Fibroblast of skin of scalp (primary cell): ENCODE measurements around the gene KRTAP12-2. TPM values are rescaled to one million over a fixed set of nuclear protein-coding genes. Genes with fewer than 3 reads are reported as not detected.

Experiments
- DNase-seq: peaks from one replicate; pipeline ENCODE4 v3.0.0-alpha.2; 2013
- polyA plus RNA-seq, 2 experiments: library from polyadenylated mRNA; unstranded; fragments of 120-200 nt; gene quantifications; one replicate each; pipeline ENCODE4 v1.2.1, GENCODE V29; 2013; ENCODE audit not compliant: insufficient read length in 2 of 2

KRTAP12-2 gene, protein sequence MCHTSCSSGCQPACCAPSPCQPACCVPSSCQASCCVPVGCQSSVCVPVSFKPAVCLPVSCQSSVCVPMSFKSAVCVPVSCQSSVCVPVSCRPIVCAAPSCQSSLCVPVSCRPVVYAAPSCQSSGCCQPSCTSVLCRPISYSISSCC
- polyA plus RNA-seq (2013, experiment 1 of 2; ENCODE audit: insufficient read length): not detected
- not detected for polyA plus RNA-seq (2013, experiment 2 of 2; ENCODE audit: insufficient read length)

GRCh38 chr21:44666401-44667320 is at the start of gene KRTAP12-2:
KRTAP12-2 (minus strand) TSS chr21:44666927; CDS start chr21:44666886, 41 bp downstream.
- DNase-seq: no peak

- DNase-seq: no peak
These were observed 48.2 kb upstream of the KRTAP12-2 start for GRCh38 chr21:44714905-44715304.

GRCh38 chr21:44713846-44714245 is 47.1 kb upstream of the KRTAP12-2 start:
- DNase-seq: no peak

GRCh38 chr21:44713130-44713529 is 46.4 kb upstream of the KRTAP12-2 start:
- no peak for DNase-seq

GRCh38 chr21:44712203-44713028 is 45.7 kb upstream of the KRTAP12-2 start:
- no peak for DNase-seq

GRCh38 chr21:44711327-44712202 is 44.8 kb upstream of the KRTAP12-2 start, which contains the start of gene TSPEAR:
TSPEAR (minus strand) TSS chr21:44711572; CDS start chr21:44711514, 58 bp downstream.
- no peak for DNase-seq

DNA sequence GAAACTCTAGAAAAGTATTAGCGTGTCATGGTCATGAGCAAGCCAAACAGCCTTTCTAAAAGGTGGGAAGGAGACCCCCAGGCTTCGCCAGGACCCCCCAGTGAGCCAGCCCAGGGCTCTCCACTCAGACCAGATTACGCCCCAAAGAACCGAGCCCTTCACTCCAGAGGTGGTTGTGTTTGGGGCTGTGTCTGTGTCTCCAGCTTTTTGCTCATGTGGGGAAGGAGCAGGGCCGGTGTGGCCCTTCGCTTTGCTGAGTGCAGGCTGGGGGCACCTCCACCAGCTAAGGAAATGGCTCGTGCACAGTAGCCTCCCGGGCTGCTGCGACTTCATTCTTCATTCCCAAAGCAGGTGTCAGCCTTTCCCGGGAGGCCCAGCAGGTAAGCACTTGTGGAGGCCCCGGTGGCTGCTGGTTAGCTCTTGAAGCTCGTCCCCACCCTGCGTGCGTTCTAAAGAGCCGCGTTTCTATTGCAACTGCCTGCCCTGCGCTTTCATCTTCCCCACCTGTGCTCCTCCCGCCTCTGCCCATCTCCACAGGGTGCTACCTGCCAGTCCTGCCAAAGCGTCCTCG is 44.1 kb upstream of the KRTAP12-2 start:
- DNase-seq: no peak

DNA sequence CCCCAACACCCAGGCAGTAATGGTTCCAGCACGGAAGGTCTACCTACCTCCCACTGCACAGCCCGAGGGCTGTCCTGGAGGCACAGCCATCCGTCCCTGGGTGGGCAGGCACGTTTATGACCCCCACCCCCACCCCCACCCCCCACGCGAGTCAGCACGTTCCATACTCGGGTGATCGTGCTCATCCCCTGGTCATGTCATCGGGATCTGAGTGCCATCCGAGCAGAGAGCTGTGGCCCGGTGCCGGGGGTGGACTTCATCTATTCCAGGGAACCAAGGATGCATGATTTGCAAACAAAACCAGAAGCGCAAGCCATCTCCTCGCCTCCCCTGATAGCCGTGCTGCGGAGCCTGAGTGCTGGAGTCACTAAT is 43.6 kb upstream of the KRTAP12-2 start:
- no peak for DNase-seq

- DNase-seq: no peak
These were observed 42.9 kb upstream of the KRTAP12-2 start for GRCh38 chr21:44709426-44710293.

DNA sequence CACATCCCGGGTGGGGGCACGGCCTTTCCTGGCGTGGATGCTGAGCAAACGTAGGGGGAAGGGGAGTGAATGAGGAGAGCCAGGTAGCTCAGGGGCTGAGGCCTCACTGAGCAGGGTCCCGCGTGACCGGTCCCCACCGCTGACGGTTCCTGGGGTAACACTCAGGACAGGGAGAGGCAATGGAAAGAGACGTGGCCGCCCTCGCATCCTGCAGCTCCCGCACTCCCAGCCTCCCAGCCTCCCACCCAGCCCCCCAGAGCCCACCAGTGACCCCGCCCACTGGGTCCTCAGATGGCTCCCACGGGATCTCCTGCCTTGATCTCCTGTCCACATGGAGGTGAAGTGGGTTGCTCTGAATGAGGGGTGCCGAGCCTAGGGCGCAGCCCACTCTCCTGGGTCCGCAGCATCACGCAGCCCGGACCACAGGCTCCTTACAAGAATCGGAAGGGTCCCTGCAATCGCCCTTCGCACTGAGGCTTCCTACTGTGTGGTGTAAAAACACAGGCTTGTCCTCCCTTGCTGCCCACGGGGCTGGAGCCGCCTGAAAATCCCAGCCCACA is 42.2 kb upstream of the KRTAP12-2 start:
- no peak for DNase-seq

DNA sequence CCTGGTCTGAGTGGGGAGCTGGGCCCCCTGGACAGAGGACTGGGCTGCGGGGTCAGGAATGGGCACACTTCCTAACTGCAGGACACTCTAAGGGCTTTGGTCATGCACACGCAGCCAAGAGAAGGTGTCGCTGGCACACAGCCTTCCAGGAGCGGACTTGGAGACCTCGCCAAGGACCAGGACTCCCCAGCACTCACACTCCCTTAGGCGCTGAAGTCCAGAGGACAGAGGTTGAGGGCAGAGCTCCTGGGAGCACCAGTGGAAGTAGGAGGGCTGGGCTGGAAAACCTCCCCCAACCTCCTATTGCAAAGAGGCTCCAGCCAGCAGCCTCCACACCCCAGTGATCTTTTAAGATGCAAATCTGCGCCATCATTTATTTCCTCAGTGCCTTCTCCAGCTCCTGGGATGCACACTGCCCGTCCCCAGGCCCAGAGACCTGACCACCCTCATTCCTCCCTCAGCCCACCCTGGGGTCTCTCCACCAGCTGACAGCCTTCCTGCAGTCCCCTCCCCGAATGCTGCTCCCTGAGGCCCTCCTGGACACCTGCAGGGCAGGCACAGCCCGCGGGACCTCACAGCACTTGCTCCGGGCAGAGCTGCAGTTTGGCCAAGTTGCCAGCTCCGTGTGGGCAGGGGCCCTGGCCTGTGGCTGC is 41.6 kb upstream of the KRTAP12-2 start:
- DNase-seq: no peak

DNA sequence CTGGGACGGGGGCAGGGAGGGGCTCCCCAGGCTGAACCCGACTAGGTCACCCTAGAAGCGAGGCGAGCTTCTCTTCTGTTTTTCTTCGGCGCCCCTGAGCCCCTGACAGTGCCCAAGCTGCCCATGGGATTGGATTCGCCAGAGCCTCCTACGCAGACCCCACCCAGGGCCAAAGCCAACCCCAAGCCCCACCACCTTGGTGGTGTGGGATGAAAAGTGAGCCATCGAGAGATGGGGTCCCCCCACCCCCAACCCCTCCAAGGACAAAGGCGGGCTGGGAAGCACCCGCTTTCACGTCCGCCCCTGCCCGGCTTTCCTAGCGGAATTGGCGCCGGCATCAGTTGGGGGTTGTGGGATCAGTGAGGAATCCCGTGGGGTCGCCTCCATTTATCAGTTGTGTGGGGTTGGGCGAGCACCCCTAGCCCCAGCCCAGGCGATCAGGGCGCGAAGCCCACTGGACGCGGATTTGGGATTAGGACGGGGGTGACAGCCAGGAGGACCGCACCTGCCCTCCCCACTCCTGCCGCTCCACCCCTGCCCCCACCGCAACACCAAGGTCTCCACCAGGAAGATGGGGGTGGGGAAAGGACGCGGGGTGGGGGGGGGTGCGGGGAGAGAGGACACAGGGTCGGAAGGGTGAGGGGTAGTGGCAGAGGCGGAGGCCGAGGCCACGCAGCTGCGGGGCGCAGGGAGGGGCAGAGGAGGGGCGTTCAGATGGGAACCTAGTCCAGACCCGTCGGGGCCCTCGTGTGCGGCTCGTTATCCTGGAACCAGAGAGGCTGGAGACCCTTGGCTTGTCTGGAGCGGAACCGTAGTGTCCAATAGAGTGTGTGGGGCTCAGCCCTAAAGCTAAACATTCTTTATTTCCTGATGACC is 40.2 kb upstream of the KRTAP12-2 start:
- no peak for DNase-seq

DNA sequence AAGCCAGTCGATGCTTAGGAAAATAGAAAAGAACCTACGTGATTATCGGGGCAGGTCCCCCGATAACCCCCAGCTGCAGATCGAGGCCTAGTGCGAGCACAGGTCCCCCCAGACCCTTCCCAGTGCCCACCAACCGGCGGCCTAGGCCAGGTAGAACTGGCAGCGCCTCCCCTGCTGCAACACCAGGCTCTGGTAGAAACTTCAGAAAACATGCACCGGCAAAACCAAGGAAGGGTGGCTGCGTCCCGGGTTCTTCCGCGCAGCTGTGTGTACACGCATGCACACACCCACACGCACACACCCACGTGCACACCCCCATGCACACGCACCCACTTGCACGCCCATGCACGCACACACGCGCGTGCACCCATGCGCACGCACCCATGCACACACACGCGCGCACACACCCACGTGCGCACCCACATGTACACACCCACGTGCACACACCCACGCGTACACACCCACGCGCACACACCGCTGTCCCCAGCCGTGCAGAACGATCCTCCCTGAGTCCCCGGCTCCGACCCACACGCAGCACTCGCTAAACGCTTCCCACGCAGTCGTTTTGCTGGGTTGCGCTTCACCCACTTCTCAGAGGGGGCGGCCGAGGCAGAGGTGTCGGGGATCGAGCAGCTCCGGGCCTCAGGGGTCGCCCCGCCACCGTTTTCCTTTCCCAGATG is 39.4 kb upstream of the KRTAP12-2 start:
- DNase-seq: no peak

GRCh38 chr21:44704636-44705001 is 37.9 kb upstream of the KRTAP12-2 start:
- no peak for DNase-seq

- DNase-seq: no peak
These were observed 37.3 kb upstream of the KRTAP12-2 start for GRCh38 chr21:44703731-44704635.

DNA sequence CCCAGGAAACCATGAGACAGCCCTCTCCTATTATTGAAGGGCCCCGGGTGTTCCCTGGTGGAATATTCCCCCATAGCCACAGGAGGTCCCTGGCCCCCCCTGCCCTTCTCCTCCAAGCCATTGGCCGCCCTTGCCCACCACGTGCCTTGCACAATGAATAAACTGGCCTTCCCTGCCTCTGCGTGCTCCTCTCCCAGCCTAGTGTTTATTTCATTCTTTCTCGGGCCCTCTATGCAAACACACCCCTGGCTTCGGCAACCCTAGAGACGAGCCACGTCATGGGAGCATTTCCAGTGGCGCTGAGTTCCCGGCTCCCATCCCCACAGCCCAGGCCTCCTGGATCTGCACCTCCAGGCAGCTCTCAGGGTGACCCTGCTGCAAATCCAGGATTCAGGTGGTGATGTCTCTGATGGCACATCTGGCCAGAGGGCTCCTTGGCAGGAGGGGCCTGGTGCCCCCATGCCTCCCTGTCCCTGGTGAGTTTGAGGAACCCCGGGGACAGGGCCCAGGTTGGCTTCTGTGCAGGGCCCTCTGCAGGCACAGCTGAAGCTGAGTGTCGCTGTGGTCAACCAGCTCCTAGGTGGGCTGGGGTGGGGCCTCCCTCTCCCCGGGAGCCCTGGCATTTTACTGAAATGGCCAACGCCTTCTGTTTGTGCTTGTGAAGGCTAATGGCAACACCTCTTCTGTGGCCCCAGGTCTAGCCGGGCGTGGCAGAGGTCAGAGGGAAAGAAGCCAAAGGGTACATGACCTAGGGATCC is 36.4 kb upstream of the KRTAP12-2 start:
- DNase-seq: no peak
